ENCODE measurements around the gene KPNA4. TPM values are rescaled to one million over a fixed set of nuclear protein-coding genes. Genes with fewer than 3 reads are reported as not detected.

KPNA4 gene
- total and polyA plus RNA-seq, 2 of the 4 experiments (the other 2 are of a cell fraction): 12.9 to 46.1 TPM

DNA sequence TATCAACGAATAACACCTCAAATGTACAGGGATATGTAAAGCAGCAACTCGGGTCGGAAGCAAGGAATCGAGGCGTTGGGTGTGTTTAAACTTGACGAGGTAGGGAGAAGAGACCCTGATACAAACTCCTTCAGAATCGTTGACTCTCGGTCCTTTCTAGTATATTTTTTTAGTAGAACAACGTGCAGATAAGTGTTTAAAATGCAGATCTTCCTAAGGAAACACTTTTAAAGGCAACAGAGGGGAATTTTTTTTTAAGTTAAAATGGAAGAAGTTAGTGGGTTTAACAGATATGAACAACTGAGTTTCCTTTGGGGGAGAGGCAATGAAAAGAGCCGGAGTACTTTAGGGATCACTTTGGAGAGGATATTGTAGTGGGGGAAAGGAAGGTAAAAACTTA is 1.1 kb upstream of the KPNA4 start:
- Histone ChIP-seq H3K14ac (replicated peaks; ENCODE audit: low read depth, low read length) (peak overlapping the region; percentile 87), H3K4ac (ENCODE audit: low read depth, low read length) (peak overlapping the region; percentile 91), H2BK20ac (ENCODE audit: low read depth, low read length) (0 out of 2 replicates have a peak overlapping the region, but pooled peaks have one; percentile 62), H2AK5ac (ENCODE audit: low read depth, low read length) (no peak overlapping the region; the same call in 1 of the 2 replicates), H4K5ac (ENCODE audit: low read depth, low read length) (no peak overlapping the region; the same call in 1 of the 2 replicates), H3K9me1 (ENCODE audit: insufficient read depth, low read length) (peaks cover 3% of the 10 kb centered on the region; the same call in 1 of the 2 replicates), H3K9ac (ENCODE audit: low read depth, low read length) (peak overlapping the region; percentile 75), H3K9me3 (ENCODE audit: control insufficient read depth, insufficient read depth, low read length) (no peaks in the 10 kb centered on the region), H3K23ac (ENCODE audit: low read depth, low read length) (peak overlapping the region; percentile 36; the same call in 1 of the 2 replicates), H3K56ac (ENCODE audit: extremely low read depth, insufficient read depth, low read length) (peak overlapping the region; percentile 92), H3K4me3 (ENCODE audit: insufficient read depth, low read depth, low read length) (peak overlapping the region; percentile 54), H4K20me1 (ENCODE audit: insufficient read depth, low read length) (peaks cover 35% of the 10 kb centered on the region), H2BK5ac (ENCODE audit: low read depth, low read length, poor library complexity, severe bottlenecking) (peak overlapping the region; percentile 92), H2AK9ac (replicated peaks; ENCODE audit: low read depth, low read length, poor library complexity) (no peak overlapping the region), H3K27me3 (ENCODE audit: control insufficient read depth, insufficient read depth, low read length) (no peaks in the 10 kb centered on the region), H3K18ac (ENCODE audit: low read depth, low read length) (peak overlapping the region; percentile 55; the same call in 1 of the 2 replicates), H2BK120ac (ENCODE audit: low read depth, low read length) (peak overlapping the region; percentile 77), H2AFZ (replicated peaks; ENCODE audit: low read length, poor library complexity) (no peak overlapping the region), H4K8ac (ENCODE audit: low read depth in 2 of 2, low read length in 2 of 2) (peak overlapping the region in 1 of 2 experiments; percentile 75), H3K27ac (ENCODE audit: insufficient read depth, low read length) (peak overlapping the region; percentile 90), H2BK15ac (ENCODE audit: low read depth, low read length) (peak overlapping the region; percentile 82; the same call in 2 of the 3 replicates), H3K4me2 (ENCODE audit: low read depth, low read length) (peak overlapping the region; percentile 51), H3K36me3 (ENCODE audit: control insufficient read depth, insufficient read depth, low read length) (no peaks in the 10 kb centered on the region; the same call in 1 of the 2 replicates), H4K91ac (ENCODE audit: insufficient read depth, low read depth, low read length) (peak overlapping the region; percentile 78), H3K79me1 (ENCODE audit: low read depth in 1 of 2, low read length in 2 of 2) (peaks cover 16 to 27% of the 10 kb centered on the region in 2 experiments), H3K4me1 (ENCODE audit: control insufficient read depth, insufficient read depth, low read length) (no peaks in the 10 kb centered on the region)
- WGBS, 2 experiments (ENCODE audit: extremely low coverage in 2 of 2, insufficient read length in 1 of 2): no CpG with 5 or more reads among the region's 10 CpGs
- CTCF ChIA-PET: no interaction called here
- TF ChIP-seq, protein P1, sequence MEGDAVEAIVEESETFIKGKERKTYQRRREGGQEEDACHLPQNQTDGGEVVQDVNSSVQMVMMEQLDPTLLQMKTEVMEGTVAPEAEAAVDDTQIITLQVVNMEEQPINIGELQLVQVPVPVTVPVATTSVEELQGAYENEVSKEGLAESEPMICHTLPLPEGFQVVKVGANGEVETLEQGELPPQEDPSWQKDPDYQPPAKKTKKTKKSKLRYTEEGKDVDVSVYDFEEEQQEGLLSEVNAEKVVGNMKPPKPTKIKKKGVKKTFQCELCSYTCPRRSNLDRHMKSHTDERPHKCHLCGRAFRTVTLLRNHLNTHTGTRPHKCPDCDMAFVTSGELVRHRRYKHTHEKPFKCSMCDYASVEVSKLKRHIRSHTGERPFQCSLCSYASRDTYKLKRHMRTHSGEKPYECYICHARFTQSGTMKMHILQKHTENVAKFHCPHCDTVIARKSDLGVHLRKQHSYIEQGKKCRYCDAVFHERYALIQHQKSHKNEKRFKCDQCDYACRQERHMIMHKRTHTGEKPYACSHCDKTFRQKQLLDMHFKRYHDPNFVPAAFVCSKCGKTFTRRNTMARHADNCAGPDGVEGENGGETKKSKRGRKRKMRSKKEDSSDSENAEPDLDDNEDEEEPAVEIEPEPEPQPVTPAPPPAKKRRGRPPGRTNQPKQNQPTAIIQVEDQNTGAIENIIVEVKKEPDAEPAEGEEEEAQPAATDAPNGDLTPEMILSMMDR (conservative IDR thresholded peaks at IDR 0.05; ENCODE audit: low read depth, low read length): no peak
- TF ChIP-seq SMC3 (IDR thresholded peaks at IDR 0.05; ENCODE audit: low read depth, low read length): no peak
- ATAC-seq (ENCODE audit: low read depth): no peak
- intact Hi-C loops (cut with micrococcal nuclease): loop anchor here (5.0 to 10.0 kb wide), 2 partner anchors 191 to 658 kb away; partner anchors contain the start of genes NMD3 and PPM1L
- POLR2A ChIA-PET (ENCODE audit: unreplicated experiment): interaction anchor here (0.5 kb wide), 1 partner anchor 138 kb away, joined by 3 read pairs; no protein-coding TSS in a partner anchor
- in situ Hi-C loops (cut with MboI; ENCODE audit: low sequenced_read_pairs): loop anchor here (10.0 kb wide), 1 partner anchor 658 kb away; the partner anchor contains the start of gene NMD3
- DNase-seq: no peak
- dilution Hi-C loops (cut with HindIII; ENCODE audit: low sequenced_read_pairs, unreplicated experiment): no loop called here
- BruUV-seq (replicated peaks): no TSS peak

Data from IMR-90 (cell line).